Endometrial microvascular endothelial cells (primary cell): Measurements from ENCODE around the gene IGFLR1. TPM values are rescaled to one million over a fixed set of nuclear protein-coding genes. Genes with fewer than 3 reads are reported as not detected.

Experiments
- in situ Hi-C: cut with HindIII; loops from 2 replicates; pipeline ENCODE4 v1.10.0; 2017; ENCODE audit warnings: low sequenced_read_pairs, low pct_unique_long_range_greater_than_20kb; ENCODE audit errors: inconsistent ontology term
- total RNA-seq: library from RNA; depleted of rRNA; stranded (reverse); fragments of >200 nt; gene quantifications from one replicate; pipeline ENCODE4 v1.2.3, GENCODE V29; 2015; ENCODE audit errors: inconsistent ontology term

The IGFLR1 gene
- total RNA-seq, 1 donor from 2014 or later = 2.0 TPM

DNA sequence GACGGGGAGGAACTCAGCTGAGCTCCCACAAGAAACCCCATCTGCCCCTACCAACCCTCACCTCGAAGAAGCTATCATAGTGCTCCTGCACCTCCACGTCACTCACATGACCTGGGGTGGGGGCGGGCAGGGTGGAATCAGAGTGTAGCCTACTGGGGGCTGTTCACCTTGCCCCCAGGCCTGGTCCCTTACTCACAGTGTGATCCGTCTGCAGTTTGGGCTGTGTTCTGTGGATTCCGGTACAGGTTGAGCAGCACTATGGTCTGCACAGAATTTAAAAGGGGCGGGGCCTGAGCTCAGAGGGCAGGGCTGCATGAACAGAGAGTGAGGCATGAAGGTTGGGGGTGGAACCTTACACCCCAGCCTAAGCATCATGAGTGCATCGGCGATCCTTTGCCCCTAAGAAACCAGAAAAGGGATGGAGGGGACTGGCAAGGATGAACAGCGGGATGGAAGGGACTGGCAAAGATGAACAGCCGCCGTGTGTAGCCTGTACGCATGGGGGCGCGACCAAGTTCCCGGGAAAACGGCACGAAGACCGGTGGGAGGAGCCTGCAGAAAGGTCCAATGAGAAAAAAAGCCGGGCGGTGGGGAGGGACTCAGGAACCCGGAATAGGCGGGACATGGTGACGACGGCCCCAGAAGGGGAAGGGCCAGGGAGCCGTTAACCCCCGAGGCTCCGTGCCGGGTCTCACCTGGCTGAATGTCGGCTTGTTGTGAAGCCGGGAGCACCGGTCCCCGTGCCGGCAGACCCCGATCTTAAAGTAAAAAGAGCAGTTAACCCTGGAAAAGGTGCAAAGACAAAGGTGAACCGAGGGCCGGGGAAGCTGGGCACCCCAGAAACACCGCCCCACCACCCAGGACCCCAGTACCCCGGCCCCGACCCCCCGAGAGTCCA is 2.4 kb upstream of the IGFLR1 start:
- in situ Hi-C loops = no loop called here

DNA sequence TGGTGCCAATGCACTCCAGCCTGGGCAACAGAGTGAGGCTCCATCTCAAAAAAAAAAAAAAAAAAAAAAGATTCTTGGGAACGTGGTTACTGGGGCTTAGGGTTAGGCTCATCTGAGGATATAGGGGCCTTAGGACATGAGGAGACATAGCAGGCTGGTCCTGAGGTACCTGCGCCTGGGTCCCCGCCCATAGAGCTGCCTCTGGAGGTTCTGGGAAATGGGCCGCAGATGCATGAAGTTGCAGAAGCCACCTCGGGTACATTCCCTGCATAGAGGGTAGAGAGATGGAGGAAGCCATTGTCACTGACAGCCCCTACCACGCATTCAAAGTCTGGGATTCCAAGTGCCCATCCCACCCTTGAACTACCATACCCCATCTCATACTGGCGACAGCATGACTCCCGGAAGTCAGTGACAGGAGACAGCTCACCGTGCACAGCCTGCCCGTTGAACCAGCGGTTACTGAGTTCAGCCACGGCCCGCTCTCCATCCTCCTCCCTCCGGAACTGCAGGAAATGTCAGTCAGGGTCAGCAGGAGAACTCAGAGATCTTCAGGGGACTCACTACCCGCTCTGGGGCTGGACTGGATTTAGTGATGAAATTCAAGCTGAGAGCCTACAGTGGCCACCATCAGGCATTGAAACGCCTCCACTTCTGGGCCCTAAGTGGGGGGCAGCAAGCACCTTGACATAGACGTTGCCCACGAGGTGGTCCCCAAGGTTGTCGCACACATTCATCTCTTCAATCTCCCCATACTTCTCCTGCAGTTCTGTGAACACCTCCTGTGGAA is 1.6 kb upstream of the IGFLR1 start:
- in situ Hi-C loops = no loop called here

DNA sequence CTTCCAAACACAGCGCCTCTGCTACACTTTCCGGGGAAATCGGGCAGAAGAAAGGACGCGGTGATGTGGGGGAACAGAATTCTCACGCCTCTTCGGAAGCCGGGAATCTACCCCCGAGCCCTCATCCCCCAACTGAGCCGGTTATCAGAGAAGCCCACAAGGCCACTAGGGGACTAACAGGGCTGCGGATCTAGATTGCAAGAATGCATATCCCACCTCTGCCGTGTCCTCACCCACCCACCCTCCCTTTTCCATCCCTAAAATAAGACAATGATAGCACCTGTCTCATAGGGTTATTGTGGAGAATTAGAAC is 1.1 kb downstream of the IGFLR1 start:
- in situ Hi-C loops = no loop called here

DNA sequence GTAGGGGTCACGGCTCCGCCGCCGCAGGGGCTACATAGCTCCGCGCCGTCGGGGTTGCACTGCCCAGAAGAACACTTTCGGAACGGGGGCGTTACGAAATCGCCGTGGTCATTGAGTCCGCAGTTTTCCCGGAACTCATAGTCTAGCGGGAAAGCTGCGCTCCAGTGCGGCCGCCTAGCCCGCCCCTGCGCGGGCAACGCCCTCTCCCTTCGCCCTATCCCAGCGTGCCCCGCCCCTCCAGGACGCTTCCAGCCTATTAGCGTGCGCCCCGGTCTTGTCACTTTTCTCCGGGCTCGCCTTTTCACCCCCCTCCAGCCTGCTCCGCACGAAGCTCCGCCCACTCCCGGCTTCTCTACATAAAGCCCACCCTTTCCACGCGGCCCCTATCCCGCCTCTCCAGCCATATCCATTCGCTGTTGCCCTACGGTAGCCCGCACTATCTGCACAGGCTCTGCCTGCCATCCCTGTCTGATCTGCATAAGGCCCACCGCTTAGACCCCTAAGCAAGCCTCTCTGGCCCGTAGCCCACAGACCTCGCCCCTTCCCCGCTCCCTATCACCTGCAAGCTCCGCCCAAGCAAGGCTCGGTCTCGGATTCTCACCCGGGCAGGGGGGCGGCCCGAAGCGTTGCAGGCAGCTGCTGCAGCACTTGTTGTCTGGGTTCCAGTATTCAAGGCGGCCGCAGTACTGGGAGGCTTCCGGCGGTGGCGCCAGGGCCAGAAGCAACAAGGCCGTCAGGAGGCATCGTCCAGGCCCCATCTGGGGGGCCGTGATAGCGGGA is 1.6 kb downstream of the IGFLR1 start:
- in situ Hi-C loops = no loop called here

DNA sequence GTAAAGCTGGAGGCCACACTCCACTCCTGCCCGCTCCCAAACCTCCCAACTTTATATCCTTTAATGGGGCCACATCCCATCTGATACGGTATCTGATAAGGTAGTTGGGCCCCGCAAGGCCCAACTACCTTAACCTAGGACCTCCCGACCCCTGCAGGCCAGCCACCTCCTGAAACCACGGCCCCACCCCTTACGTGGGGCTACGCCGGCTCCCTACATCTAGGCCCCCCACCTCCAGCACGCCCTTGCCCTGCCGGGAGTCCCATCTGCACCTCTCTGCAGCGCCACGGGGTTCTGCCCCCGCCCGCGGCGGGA is 2.2 kb downstream of the IGFLR1 start:
- in situ Hi-C loops = no loop called here

DNA sequence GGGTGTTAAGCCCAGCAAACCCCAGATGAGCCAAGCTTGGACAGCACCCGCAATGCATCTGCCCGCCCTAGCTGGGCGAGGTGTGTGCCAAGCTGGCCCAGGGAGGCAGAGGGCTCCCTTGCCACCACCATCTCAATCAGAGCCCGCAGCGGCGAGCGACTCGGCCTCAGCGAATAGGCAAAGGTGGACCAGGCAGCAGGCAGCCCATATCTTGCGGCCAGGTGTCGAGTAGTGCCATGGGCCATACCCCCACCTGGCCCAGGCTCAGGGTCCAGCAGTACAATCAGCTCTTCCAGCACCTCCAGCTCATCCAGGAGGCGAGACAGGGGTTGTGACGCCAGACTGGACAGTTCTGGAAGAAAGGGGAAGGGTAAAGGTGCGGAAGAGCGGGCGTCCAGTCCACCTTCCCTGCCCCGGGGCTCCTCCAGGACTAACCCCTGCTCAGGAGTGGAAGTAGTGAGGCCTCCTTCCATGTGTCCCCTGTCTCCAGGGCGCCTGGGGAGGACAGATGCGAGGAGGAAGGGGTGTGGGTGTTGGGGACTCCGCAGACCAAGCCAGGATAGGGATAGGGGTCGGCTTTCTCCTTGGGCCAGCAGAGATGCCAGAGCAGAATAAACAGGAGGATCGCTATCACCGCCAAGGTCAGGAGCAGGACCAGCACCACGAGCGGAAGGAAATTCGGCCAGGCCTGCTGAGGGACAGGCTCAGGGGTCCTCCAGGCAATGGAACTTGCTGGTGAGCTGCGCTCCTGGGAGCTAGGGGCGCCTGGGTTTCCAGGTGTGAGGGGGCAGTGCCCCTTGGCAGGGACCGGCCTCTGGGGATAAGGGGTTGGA is 2.8 kb downstream of the IGFLR1 start:
- in situ Hi-C loops = no loop called here

DNA sequence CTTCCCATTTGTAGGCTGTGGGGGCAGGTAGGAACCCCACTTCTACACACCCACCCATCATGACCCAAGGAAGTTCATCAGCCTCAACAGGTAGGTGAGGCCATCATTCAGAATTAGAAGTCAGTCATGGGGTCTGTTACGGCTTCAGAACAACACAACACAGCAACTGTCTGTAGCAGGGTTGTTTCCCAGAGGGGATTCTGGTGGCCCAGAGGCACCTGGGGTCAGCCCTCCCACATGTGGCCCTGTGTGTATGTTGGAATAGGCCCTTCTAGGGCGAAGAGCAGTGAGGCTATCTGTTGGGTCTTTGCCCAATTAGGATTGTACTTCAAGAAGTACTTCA is 3.4 kb downstream of the IGFLR1 start:
- in situ Hi-C loops = no loop called here

DNA sequence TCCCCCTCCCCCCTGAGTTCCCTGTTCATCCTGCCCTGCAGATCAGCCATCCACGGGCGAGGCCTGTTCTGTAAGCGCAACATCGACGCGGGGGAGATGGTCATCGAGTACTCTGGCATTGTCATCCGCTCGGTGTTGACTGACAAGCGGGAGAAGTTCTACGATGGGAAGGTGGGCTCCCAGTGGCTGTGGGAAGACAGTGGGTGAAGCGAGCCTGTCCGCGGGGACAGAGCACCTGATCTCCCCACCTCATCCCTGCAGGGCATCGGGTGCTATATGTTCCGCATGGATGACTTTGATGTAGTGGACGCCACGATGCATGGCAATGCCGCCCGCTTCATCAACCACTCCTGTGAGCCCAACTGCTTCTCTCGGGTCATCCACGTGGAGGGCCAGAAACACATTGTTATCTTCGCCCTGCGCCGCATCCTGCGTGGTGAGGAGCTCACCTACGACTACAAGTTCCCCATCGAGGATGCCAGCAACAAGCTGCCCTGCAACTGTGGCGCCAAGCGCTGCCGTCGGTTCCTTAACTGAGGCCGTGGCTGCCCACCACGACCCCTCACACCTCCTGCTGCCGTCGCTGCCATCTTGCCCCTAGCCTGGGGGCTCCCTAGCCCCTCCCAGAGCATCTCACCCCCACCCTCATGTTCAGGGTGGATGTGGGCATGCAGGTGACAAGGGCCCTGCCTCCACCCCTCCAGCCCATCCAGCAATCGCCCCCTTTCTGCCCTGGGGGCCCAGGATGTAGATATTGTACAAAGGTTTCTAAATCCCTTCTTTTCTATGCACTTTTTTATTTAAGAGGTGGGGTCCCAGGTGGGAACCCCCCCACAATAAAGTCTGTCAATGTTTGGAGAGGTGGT is 4.0 kb downstream of the IGFLR1 start:
- in situ Hi-C loops = no loop called here

DNA sequence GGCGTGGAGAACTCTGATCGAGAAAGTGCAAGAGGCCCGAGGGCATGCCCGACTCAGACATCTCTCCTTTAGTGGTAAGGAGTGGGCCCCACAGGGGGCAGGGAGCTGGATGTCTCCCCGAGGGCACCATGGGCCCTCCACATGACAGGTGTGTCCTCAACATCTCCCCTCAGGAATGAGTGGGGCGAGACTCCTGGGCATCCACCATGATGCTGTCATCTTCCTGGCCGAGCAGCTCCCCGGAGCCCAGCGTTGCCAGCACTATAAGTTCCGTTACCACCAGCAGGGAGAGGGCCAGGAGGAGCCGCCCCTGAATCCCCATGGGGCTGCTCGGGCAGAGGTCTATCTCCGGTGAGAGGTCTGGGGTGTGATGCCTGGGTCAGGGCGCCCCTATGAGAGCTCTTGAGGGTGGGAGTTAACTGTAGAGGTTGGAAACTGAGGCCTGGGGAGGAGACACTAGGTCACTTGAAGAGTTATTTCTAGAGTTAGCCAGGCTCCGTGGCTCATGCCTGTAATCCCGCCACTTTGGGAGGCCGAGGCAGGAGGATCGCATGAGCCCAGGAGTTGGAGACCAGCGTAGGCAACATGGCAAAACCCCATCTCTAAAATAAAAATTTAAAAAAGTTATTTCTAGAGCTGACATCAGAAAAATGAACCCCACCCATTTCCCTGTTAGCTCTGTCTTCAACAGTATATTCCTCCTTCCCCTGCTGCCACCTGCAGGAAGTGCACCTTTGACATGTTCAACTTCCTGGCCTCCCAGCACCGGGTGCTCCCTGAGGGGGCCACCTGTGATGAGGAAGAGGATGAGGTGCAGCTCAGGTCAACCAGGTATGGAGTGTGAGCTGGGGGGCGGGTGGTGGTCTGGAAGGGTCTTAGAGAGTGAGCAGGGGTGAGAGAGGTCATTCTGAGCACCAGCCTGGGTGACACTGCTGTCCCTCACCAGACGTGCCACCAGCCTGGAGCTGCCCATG is 5.1 kb downstream of the IGFLR1 start:
- in situ Hi-C loops = no loop called here

DNA sequence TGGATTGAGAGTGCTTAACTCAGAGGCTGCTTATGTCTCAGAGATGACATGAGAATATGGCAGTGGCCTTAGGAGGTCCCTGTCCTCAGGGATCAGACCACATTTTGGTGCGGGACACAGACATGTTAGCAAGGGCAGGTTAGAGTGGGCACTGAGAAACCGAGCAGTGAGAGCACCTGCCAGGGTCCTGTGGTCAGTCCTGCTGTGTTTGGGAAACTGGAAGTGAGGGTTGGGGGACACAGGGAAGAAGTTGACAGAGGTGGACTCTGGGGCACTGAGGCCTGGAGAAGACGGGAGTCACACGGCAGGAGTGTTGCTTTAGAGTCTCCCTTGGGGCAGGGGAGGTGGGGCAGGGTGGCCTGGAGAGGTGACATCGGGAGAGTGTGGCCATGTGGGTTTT is 7.4 kb downstream of the IGFLR1 start:
- in situ Hi-C loops = no loop called here

DNA sequence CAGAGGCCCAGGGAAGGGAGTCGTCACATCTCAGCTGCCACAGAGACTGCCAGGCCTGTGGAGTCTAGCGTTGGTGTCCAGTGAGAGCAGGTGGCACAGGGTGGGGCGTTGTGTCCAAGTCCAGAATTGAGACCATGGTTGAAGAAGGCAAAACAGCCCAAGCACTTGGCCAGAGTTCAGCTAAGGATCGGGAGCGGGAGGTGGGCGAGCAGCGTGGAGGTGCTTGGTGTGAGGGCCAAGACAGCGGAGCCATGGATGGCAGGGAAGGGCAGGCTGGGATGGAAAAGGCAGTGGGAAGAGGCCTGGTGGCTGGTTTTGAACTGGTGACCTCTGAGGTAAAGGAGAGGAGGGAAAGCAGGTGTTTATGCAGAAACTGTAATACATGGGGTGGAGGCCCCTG is 8.0 kb downstream of the IGFLR1 start:
- in situ Hi-C loops = no loop called here

DNA sequence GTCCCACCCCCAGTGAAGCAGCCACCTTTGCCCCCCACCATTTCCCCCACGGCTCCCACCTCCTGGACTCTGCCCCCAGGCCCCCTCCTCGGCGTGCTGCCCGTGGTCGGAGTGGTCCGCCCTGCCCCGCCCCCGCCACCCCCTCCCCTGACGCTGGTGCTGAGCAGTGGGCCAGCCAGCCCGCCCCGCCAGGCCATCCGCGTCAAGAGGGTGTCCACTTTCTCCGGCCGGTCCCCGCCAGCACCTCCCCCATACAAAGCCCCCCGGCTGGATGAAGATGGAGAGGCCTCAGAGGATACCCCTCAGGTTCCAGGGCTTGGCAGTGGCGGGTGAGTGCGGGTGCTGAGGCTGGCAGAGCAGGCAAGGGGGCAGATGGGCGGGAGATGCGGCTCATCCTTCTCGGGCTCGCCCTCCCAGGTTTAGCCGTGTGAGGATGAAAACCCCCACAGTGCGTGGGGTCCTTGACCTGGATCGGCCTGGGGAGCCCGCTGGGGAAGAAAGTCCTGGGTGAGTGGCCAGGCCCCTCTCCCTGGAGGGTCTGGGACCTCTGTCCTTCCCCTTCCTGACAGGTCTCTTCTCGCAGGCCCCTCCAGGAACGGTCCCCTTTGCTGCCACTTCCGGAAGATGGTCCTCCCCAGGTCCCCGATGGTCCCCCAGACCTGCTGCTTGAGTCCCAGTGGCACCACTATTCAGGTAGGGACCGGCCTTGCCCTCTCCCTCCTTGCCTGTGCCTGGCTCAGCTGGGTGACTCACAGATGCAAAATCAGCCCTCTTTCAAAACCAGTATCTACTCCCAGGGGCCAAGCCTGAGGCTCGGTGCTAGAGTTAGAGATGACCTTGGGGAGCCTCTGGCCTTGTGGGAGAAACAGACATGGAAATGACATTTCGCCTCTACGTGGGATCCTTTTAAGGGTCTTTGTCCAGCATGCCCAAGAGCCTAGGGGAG is 8.8 kb downstream of the IGFLR1 start:
- in situ Hi-C loops = no loop called here

DNA sequence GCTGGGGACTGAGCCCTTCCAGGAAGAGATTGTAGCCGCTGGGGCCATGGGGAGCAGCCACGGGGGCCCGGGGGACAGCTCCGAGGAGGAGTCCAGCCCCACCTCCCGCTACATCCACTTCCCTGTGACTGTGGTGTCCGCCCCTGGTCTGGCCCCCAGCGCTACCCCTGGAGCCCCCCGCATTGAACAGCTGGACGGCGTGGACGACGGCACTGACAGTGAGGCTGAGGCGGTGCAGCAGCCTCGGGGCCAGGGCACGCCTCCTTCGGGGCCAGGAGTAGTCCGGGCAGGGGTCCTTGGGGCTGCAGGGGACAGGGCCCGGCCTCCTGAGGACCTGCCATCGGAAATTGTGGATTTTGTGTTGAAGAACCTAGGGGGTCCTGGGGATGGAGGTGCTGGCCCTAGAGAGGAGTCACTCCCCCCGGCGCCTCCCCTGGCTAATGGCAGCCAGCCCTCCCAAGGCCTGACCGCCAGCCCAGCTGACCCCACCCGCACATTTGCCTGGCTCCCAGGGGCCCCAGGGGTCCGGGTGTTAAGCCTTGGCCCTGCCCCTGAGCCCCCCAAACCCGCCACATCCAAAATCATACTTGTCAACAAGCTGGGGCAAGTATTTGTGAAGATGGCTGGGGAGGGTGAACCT is 9.6 kb downstream of the IGFLR1 start:
- in situ Hi-C loops = no loop called here

DNA sequence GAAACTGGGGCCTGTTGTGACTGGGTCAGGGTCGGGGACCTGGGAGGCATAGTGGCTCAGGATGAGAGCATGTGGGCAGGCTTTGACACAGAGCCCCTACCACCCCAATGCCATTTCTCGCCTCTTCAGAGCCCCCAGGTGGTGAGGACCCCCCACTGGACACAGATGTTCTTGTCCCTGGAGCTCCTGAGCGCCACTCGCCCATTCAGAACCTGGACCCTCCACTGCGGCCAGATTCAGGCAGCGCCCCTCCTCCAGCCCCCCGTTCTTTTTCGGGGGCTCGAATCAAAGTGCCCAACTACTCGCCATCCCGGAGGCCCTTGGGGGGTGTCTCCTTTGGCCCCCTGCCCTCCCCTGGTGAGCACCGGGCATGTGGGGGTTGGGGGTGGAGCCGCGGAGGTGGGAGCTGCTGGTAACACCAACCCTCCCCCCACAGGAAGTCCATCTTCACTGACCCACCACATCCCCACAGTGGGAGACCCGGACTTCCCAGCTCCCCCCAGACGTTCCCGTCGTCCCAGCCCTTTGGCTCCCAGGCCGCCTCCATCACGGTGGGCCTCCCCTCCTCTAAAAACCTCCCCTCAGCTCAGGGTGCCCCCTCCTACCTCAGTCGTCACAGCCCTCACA is 10.4 kb downstream of the IGFLR1 start:
- in situ Hi-C loops = no loop called here

DNA sequence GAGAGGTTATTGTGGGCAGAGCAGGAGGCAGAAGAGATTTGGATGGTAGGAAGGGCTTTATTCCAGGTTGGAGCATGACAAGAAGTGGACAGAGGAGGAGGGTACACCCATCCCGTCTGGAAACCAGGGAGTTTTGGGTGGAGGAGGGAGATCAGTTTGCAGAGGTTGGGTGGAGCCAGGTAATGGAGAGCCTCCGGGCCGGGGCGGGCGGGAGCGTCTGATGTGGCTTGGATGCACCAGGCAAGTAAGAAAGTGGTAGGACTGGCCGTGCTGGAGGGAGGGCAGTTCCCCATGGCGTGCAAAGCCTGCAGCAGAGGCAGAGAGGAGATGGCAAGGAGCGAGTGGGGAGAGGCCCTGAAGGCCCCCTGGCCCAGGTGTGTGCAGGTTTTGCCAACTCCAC is 10.9 kb downstream of the IGFLR1 start:
- in situ Hi-C loops = no loop called here
